CD14-positive monocyte (primary cell): ENCODE results near the gene AGBL1. TPM values are rescaled to one million over a fixed set of nuclear protein-coding genes. Genes with fewer than 3 reads are reported as not detected.

ENCODE experiments used
- DNase-seq, 3 donors: peaks; one replicate each; pipeline ENCODE4 v3.0.0-alpha.2; 2011 to 2022
- H2AFZ ChIP-seq: 2 replicates; pipeline ENCODE4 v1.6.0; 2012; ENCODE audit warnings: mild to moderate bottlenecking, low read depth, low read length, inconsistent platforms; ENCODE audit not compliant: insufficient read depth, poor library complexity, severe bottlenecking
- H3K27ac ChIP-seq, 2 donors: 1 replicate in 1 of 2; 2 replicates in 1 of 2; pipeline ENCODE4 v1.5.1; 2012 to 2013; ENCODE audit warnings: low read length in 2 of 2, control low read depth in 1 of 2, inconsistent platforms in 1 of 2, low read depth in 1 of 2, mild to moderate bottlenecking in 1 of 2
- H3K27me3 ChIP-seq, 2 donors: one replicate each; pipeline versions ENCODE4 v1.6.0 to v1.6.1; 2011 to 2013; ENCODE audit warnings: low read length in 2 of 2; ENCODE audit not compliant: control insufficient read depth in 2 of 2, insufficient read depth in 2 of 2
- H3K36me3 ChIP-seq, 2 donors: replicated peaks in 1 of 2; 1 replicate in 1 of 2; 2 replicates in 1 of 2; pipeline versions ENCODE4 v1.5.1 to v1.6.1; 2012 to 2013; ENCODE audit warnings: low read length in 2 of 2, control low read depth in 1 of 2, inconsistent platforms in 1 of 2, mild to moderate bottlenecking in 1 of 2; ENCODE audit not compliant: insufficient read depth in 2 of 2, control insufficient read depth in 1 of 2
- H3K4me1 ChIP-seq, 2 donors: 1 replicate in 1 of 2; 2 replicates in 1 of 2; pipeline versions ENCODE4 v1.5.1 to v1.6.1; 2012 to 2013; ENCODE audit warnings: low read length in 2 of 2, control low read depth in 1 of 2, inconsistent platforms in 1 of 2, mild to moderate bottlenecking in 1 of 2, moderate library complexity in 1 of 2; ENCODE audit not compliant: insufficient read depth in 2 of 2, control insufficient read depth in 1 of 2
- H3K4me2 ChIP-seq: replicated peaks from 2 replicates; pipeline ENCODE3; 2012; ENCODE audit warnings: low read length, moderate library complexity, mild to moderate bottlenecking; ENCODE audit not compliant: poor library complexity, severe bottlenecking; ENCODE audit errors: extremely low read depth
- H3K4me3 ChIP-seq, 3 experiments: fragments of 200-600 bp in 1 of 3; sonication (generic) in 1 of 3; replicated peaks in 1 of 3; 1 replicate in 2 of 3; 2 replicates in 1 of 3; pipeline ENCODE4 v1.5.1; 2011 to 2013; ENCODE audit warnings: low read length in 3 of 3, mild to moderate bottlenecking in 3 of 3, control low read depth in 2 of 3, low read depth in 2 of 3, inconsistent platforms in 1 of 3, moderate library complexity in 1 of 3
- H3K79me2 ChIP-seq: 2 replicates; pipeline ENCODE4 v1.6.0; 2012; ENCODE audit warnings: mild to moderate bottlenecking, control low read depth, inconsistent platforms, low read length, moderate library complexity; ENCODE audit not compliant: insufficient read depth
- H3K9ac ChIP-seq: 2 replicates; pipeline ENCODE4 v1.6.0; 2017; ENCODE audit warnings: low read length, mild to moderate bottlenecking; ENCODE audit not compliant: insufficient read depth, poor library complexity, severe bottlenecking
- H3K9me3 ChIP-seq, 2 donors: replicated peaks in 1 of 2; 1 replicate in 1 of 2; 2 replicates in 1 of 2; pipeline versions ENCODE4 v1.5.1 to v1.6.1; 2012 to 2013; ENCODE audit warnings: low read length in 2 of 2, control low read depth in 1 of 2; ENCODE audit not compliant: control insufficient read depth in 1 of 2, insufficient read depth in 1 of 2
- H4K20me1 ChIP-seq: 2 replicates; pipeline ENCODE4 v1.6.0; 2012; ENCODE audit warnings: mild to moderate bottlenecking, low read length, control low read depth, moderate library complexity; ENCODE audit not compliant: insufficient read depth
- H3K27ac Mint-ChIP-seq, 7 donors: one replicate each; pipeline ENCODE4 v1.8.0; 2020; ENCODE audit warnings: mild to moderate bottlenecking in 7 of 7, mixed read lengths in 7 of 7, moderate library complexity in 6 of 7, inconsistent platforms in 2 of 7
- H3K27me3 Mint-ChIP-seq, 3 donors: one replicate each; pipeline ENCODE4 v1.8.0; 2021 to 2022; ENCODE audit warnings: low read depth in 3 of 3, mild to moderate bottlenecking in 3 of 3, mixed read lengths in 3 of 3, moderate library complexity in 3 of 3, inconsistent platforms in 1 of 3
- H3K36me3 Mint-ChIP-seq, 2 donors: one replicate each; pipeline ENCODE4 v1.8.0; 2020; ENCODE audit warnings: mixed read lengths in 2 of 2, inconsistent platforms in 1 of 2, mild to moderate bottlenecking in 1 of 2
- H3K4me1 Mint-ChIP-seq: one replicate; pipeline ENCODE4 v1.8.0; 2020; ENCODE audit warnings: mild to moderate bottlenecking, mixed read lengths
- H3K4me3 Mint-ChIP-seq, 2 donors: one replicate each; pipeline ENCODE4 v1.8.0; 2020; ENCODE audit warnings: mild to moderate bottlenecking in 2 of 2, mixed read lengths in 2 of 2, moderate library complexity in 1 of 2
- H3K9me3 Mint-ChIP-seq, 7 donors: one replicate each; pipeline ENCODE4 v1.8.0; 2020 to 2022; ENCODE audit warnings: mixed read lengths in 7 of 7, mild to moderate bottlenecking in 6 of 7, moderate library complexity in 6 of 7, inconsistent platforms in 2 of 7
- CTCF ChIP-seq: fragments of 200-600 bp; IDR thresholded peaks from one replicate; pipeline ENCODE4 v1.8.0; 2022; ENCODE audit warnings: antibody characterized with exemption, mild to moderate bottlenecking
- WGBS: methylation state at CpG from one replicate; pipeline ENCODE4 v1.1.5; 2013; ENCODE audit warnings: missing lambda C conversion rate; ENCODE audit not compliant: insufficient coverage; 5-methylcytosine and 5-hydroxymethylcytosine counted together
- intact Hi-C, 2 donors: fragments of 100-400 bp; cut with micrococcal nuclease; formaldehyde crosslinking; loops; one replicate each; pipeline versions ENCODE4 v1.15.0 to v1.15.1; 2023
- polyA plus RNA-seq, 3 donors: library from polyadenylated mRNA; depleted of rRNA in 1 of 3; unstranded in 2 of 3; stranded (reverse) in 1 of 3; fragments of 300-500 nt in 2 of 3; fragments of >200 nt in 1 of 3; fragmentation: Illumina TruSeq in 2 of 3; gene quantifications; 1 replicate in 2 of 3; 2 replicates in 1 of 3; pipeline ENCODE4 v1.2.3, GENCODE V29; 2012 to 2021

Gene AGBL1
- polyA plus RNA-seq, 3 donors: not detected

- H3K4me3 Mint-ChIP-seq: no peak overlapping the region
- no peak overlapping the region for H3K4me2 ChIP-seq
- H3K27ac ChIP-seq: no peak overlapping the region
- H2AFZ ChIP-seq: no peak overlapping the region
- H3K27ac Mint-ChIP-seq: no peak overlapping the region
- H3K9me3 Mint-ChIP-seq: peaks cover 0 to 10% (median 2%) of the 10 kb centered on the region in 7 donors
- no peaks in the 10 kb centered on the region for H3K36me3 ChIP-seq
- intact Hi-C loops: no loop called here
- no peaks in the 10 kb centered on the region for H3K27me3 ChIP-seq
- no peak for TF ChIP-seq CTCF
- H3K79me2 ChIP-seq: no peaks in the 10 kb centered on the region
- H3K9ac ChIP-seq: no peak overlapping the region
- no peaks in the 10 kb centered on the region for H3K36me3 Mint-ChIP-seq
- H3K27me3 Mint-ChIP-seq: no peaks in the 10 kb centered on the region
- no peaks in the 10 kb centered on the region for H3K9me3 ChIP-seq
- H3K4me1 ChIP-seq: no peaks in the 10 kb centered on the region
- 90% methylated on average over 2 of the region's 5 CpGs for WGBS
- no peak overlapping the region for H3K4me3 ChIP-seq
- no peaks in the 10 kb centered on the region for H4K20me1 ChIP-seq
- H3K4me1 Mint-ChIP-seq: no peaks in the 10 kb centered on the region
- DNase-seq: no peak
Observed at GRCh38 chr15:86558686-86559085, 479.0 kb downstream of the AGBL1 start.

- no peak overlapping the region for H3K4me2 ChIP-seq
- H2AFZ ChIP-seq: no peak overlapping the region
- no peaks in the 10 kb centered on the region for H3K79me2 ChIP-seq
- H3K4me3 Mint-ChIP-seq: no peak overlapping the region
- intact Hi-C loops: no loop called here
- H3K9me3 ChIP-seq: peaks cover 23 to 27% of the 10 kb centered on the region in 2 donors
- H3K27me3 ChIP-seq: no peaks in the 10 kb centered on the region
- no peaks in the 10 kb centered on the region for H3K4me1 Mint-ChIP-seq
- TF ChIP-seq CTCF: no peak
- no peaks in the 10 kb centered on the region for H3K36me3 Mint-ChIP-seq
- no peak for DNase-seq
- no peak overlapping the region for H3K27ac Mint-ChIP-seq
- no peak overlapping the region for H3K4me3 ChIP-seq
- H3K9me3 Mint-ChIP-seq: peaks cover 0 to 25% (median 14%) of the 10 kb centered on the region in 7 donors
- H4K20me1 ChIP-seq: no peaks in the 10 kb centered on the region
- H3K36me3 ChIP-seq: no peaks in the 10 kb centered on the region
- H3K27me3 Mint-ChIP-seq: no peaks in the 10 kb centered on the region
- no peaks in the 10 kb centered on the region for H3K4me1 ChIP-seq
- H3K27ac ChIP-seq: no peak overlapping the region
- no peak overlapping the region for H3K9ac ChIP-seq
Observed at GRCh38 chr15:86568378-86568777, 488.7 kb downstream of the AGBL1 start.
